Right lobe of liver (tissue), 6 donors: Measurements from ENCODE around the gene ANKRD34C. TPM values are rescaled to one million over a fixed set of nuclear protein-coding genes. Genes with fewer than 3 reads are reported as not detected.

Source experiments
- ATAC-seq, 4 donors: fragments of 200-7000 bp; cut with Tn5 transposase; one replicate each; pipeline ENCODE4 v1.9.1; 2020; ENCODE audit warnings: mild to moderate bottlenecking in 4 of 4, moderate library complexity in 4 of 4
- DNase-seq, 3 donors: peaks; one replicate each; pipeline ENCODE4 v3.0.0-alpha.2; 2020
- H3K27ac ChIP-seq, 3 donors: fragments of 200-600 bp; one replicate each; pipeline ENCODE4 v1.8.0; 2022
- H3K27me3 ChIP-seq, 2 donors: fragments of 200-600 bp; one replicate each; pipeline ENCODE4 v1.8.0; 2022
- H3K36me3 ChIP-seq, 4 donors: fragments of 200-600 bp; sonication (generic) in 1 of 4; one replicate each; pipeline versions ENCODE4 v1.5.1 to v1.8.0; 2017 to 2022; ENCODE audit warnings: control low read depth in 1 of 4
- H3K4me1 ChIP-seq, 4 donors: fragments of 200-600 bp; sonication (generic) in 1 of 4; one replicate each; pipeline versions ENCODE4 v1.5.1 to v1.8.0; 2017 to 2022; ENCODE audit warnings: control low read depth in 1 of 4
- H3K4me3 ChIP-seq, 3 donors: fragments of 200-600 bp; one replicate each; pipeline ENCODE4 v1.8.0; 2022
- H3K9me3 ChIP-seq, 4 donors: fragments of 200-600 bp; sonication (generic) in 1 of 4; one replicate each; pipeline versions ENCODE4 v1.5.1 to v1.8.0; 2017 to 2022; ENCODE audit warnings: control low read depth in 1 of 4
- POLR2A ChIP-seq: fragments of 450-650 bp; IDR thresholded peaks from one replicate; pipeline ENCODE4 v1.6.1; 2017; ENCODE audit warnings: antibody characterized with exemption, mild to moderate bottlenecking
- WGBS: methylation state at CpG from one replicate; pipeline ENCODE4 v1.1.6; 2018; ENCODE audit warnings: low coverage, low lambda C conversion rate; ENCODE audit not compliant: insufficient coverage; ENCODE audit errors: missing lambda C conversion rate; 5-methylcytosine and 5-hydroxymethylcytosine counted together
- intact Hi-C, 2 donors: fragments of 100-400 bp; cut with DNase I; formaldehyde crosslinking; loops; one replicate each; pipeline versions ENCODE4 v1.11.2 to v1.14.1; 2022
- total RNA-seq, 6 experiments: library from RNA; depleted of rRNA in 2 of 6; stranded (reverse); fragments of >200 nt in 2 of 6; fragmentation: NEBNext Ultra II Directional in 3 of 6; extraction: Animal tissue kit (Norgen Biotek cat#: 25700) in 3 of 6; gene quantifications; one replicate each; pipeline versions ENCODE4 v1.1.0 to v1.2.4, GENCODE V29; 2016 to 2023
- TF ChIP-seq, protein P1 (sequence below), 4 donors: fragments of 200-600 bp in 3 of 4; fragments of 450-650 bp in 1 of 4; IDR thresholded peaks; one replicate each; pipeline versions ENCODE4 v1.5.1 to v1.8.0; 2016 to 2022; ENCODE audit warnings: antibody characterized with exemption in 4 of 4, mild to moderate bottlenecking in 2 of 4
- donor health status: DM: no; HTN: yes; CAD: no.
- donor health status: DM: no; HTN: no; CAD: no.
- donor health status: DM: no; HTN: no; CAD: no.
- donor health status: DM: no; HTN: yes; CAD: no.
- donor health status: DM: no; HTN: yes; CAD: no.

The ANKRD34C gene
- total RNA-seq, 6 experiments from 2014 or later, result not detected

DNA sequence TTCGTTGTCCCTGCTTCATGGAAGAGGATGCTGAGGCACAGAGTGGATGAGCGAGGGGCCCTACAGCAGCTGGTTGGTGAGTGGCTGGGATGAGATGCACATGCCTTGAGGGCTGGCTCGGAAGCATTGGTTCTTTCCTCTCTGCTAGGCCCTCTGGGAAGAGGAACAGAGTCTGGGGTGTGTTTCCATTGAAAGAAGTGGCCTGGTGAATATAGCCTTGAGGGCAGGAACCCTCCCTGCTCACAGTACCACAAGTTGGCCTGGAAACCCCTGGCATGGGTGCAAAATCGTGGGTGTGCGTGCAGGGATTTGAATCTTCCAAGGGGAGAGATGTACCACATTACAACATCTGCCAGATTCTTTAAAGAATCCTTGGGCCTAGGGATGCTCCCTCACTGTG, 37.6 kb upstream of the ANKRD34C start:
- ATAC-seq, result no peak
- WGBS, result 75% methylated on average over 3 of the region's 5 CpGs
- Histone ChIP-seq H3K4me1 (no peaks in the 10 kb centered on the region), H3K4me3 (no peak overlapping the region), H3K9me3 (no peaks in the 10 kb centered on the region), H3K27ac (no peak overlapping the region), H3K36me3 (no peaks in the 10 kb centered on the region), H3K27me3 (no peaks in the 10 kb centered on the region)
- TF ChIP-seq POLR2A, result no peak
- intact Hi-C loops, result no loop called here
- no peak for DNase-seq

DNA sequence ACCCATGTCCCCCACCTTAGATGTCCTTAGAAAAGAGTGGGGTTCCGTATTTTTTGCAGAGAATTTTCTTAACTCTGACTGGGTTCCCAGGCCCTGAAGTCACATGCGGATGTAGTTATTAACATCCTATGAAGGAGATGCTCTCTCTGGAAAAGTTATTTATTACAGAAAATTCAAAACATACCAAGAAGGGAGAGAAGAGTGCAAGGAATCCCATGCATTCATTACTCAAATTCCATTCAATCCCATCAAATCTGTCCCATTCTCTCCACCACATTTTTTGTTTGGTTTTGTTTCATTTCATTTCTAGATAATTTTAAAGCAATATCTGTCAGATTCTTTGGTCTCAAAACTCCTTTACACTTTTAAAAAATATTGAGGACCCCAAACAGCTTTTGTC, 34.3 kb upstream of the ANKRD34C start:
- intact Hi-C loops, result no loop called here
- ATAC-seq (no peak), DNase-seq (no peak)
- no peaks in the 10 kb centered on the region for H3K27me3 ChIP-seq
- H3K4me1 ChIP-seq, result no peaks in the 10 kb centered on the region
- WGBS, result 60% methylated on average over 2 of the region's 2 CpGs
- TF ChIP-seq, protein P1, sequence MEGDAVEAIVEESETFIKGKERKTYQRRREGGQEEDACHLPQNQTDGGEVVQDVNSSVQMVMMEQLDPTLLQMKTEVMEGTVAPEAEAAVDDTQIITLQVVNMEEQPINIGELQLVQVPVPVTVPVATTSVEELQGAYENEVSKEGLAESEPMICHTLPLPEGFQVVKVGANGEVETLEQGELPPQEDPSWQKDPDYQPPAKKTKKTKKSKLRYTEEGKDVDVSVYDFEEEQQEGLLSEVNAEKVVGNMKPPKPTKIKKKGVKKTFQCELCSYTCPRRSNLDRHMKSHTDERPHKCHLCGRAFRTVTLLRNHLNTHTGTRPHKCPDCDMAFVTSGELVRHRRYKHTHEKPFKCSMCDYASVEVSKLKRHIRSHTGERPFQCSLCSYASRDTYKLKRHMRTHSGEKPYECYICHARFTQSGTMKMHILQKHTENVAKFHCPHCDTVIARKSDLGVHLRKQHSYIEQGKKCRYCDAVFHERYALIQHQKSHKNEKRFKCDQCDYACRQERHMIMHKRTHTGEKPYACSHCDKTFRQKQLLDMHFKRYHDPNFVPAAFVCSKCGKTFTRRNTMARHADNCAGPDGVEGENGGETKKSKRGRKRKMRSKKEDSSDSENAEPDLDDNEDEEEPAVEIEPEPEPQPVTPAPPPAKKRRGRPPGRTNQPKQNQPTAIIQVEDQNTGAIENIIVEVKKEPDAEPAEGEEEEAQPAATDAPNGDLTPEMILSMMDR (IDR thresholded peaks at IDR 0.05), result no peak
- no peak for TF ChIP-seq POLR2A
- no peak overlapping the region for H3K4me3 ChIP-seq
- no peaks in the 10 kb centered on the region for H3K9me3 ChIP-seq
- no peaks in the 10 kb centered on the region for H3K36me3 ChIP-seq
- no peak overlapping the region for H3K27ac ChIP-seq

DNA sequence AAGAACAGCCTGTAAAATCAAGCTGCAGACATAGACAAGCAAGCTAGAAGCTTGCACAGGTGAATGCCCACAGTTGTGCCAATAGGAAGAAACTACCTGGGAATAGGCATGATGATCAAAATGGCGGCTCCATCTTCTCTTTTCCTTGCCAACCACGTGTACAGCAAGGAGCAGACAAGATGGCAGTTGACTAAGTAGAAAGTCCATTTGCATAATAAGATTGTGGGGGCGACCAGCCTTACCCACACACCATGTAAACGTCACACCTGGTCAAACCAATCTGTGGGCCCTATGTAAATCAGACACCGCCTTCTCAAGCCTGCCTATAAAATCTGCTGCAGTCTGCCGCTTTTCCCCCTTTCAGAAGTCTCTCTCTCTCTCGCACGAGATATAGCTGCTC, 25.1 kb upstream of the ANKRD34C start:
- Histone ChIP-seq H3K4me3 (no peak overlapping the region), H3K27me3 (no peaks in the 10 kb centered on the region), H3K27ac (no peak overlapping the region), H3K9me3 (no peaks in the 10 kb centered on the region), H3K4me1 (no peaks in the 10 kb centered on the region), H3K36me3 (no peaks in the 10 kb centered on the region)
- ATAC-seq (no peak), DNase-seq (no peak)
- TF ChIP-seq POLR2A, result no peak
- TF ChIP-seq, protein P1 (IDR thresholded peaks at IDR 0.05), result no peak
- intact Hi-C loops, result no loop called here
- WGBS, result 89% methylated on average over 5 of the region's 8 CpGs

DNA sequence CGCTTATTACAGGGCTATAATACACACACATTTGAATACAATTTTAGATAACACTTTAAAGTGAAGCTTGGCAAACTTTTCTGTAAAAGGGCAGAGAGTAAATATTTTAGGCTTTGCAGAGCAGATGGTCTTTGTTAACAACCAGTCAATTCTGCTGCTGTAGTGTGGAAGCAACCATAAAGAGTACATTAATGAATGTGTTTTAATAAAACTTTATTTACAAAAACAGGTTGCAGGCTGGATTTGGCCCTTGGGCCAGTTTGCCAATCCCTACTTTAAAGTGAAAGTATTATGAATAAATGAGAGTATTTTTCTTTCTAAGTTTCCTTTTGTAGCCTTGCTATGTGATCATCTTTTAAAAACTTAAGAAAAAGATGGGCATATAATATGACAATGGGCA, 20.7 kb upstream of the ANKRD34C start:
- Histone ChIP-seq H3K4me1 (no peaks in the 10 kb centered on the region), H3K27ac (no peak overlapping the region), H3K27me3 (no peaks in the 10 kb centered on the region), H3K36me3 (no peaks in the 10 kb centered on the region), H3K9me3 (no peaks in the 10 kb centered on the region), H3K4me3 (no peak overlapping the region)
- DNase-seq (no peak), ATAC-seq (no peak)
- WGBS, result 85% methylated on average over 1 of the region's 1 CpG
- intact Hi-C loops, result no loop called here
- TF ChIP-seq POLR2A, result no peak
- TF ChIP-seq, protein P1 (IDR thresholded peaks at IDR 0.05), result no peak

DNA sequence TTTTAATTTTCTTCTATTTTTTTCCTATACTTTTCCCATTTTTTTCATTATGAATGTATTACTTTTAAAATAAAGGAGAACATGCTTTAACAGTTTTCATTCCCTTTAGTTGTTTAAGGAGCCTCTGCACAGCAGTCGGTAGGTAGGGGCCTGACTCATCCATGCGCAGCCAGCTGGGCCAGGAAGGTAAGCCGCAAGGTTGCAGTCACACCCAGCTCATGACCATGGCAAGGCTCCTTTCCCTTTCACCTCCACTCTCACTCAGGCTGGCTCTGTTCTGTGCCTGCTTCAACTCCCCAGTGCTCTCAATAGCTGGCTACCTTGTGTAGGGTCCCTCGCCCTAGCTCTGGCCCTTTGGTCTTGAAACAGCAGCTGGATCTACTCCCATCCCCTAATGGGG, 17.4 kb upstream of the ANKRD34C start:
- intact Hi-C loops, result no loop called here
- Histone ChIP-seq H3K9me3 (no peaks in the 10 kb centered on the region), H3K27ac (no peak overlapping the region), H3K36me3 (no peaks in the 10 kb centered on the region), H3K4me1 (no peaks in the 10 kb centered on the region), H3K27me3 (no peaks in the 10 kb centered on the region), H3K4me3 (no peak overlapping the region)
- TF ChIP-seq, protein P1 (IDR thresholded peaks at IDR 0.05), result no peak
- TF ChIP-seq POLR2A, result no peak
- no peak for ATAC-seq
- WGBS, result 78% methylated on average over 3 of the region's 4 CpGs
- no peak for DNase-seq
